NB4 (cell line): Measurements from ENCODE around the gene CCL19.

Source experiments
- POLR2A ChIP-seq: IDR thresholded peaks from 2 replicates; pipeline ENCODE4 v1.6.1; 2011; ENCODE audit warnings: mild to moderate bottlenecking; ENCODE audit not compliant: insufficient read length; ENCODE audit errors: extremely low read depth
- TF ChIP-seq, protein P1 (sequence below): IDR thresholded peaks from one replicate; pipeline ENCODE4 v1.5.1; 2012; ENCODE audit warnings: low read depth, low read length
- TF ChIP-seq, protein P2 (sequence below): IDR thresholded peaks from 2 replicates; pipeline ENCODE4 v1.6.1; 2011; ENCODE audit warnings: low read depth, low read length

DNA sequence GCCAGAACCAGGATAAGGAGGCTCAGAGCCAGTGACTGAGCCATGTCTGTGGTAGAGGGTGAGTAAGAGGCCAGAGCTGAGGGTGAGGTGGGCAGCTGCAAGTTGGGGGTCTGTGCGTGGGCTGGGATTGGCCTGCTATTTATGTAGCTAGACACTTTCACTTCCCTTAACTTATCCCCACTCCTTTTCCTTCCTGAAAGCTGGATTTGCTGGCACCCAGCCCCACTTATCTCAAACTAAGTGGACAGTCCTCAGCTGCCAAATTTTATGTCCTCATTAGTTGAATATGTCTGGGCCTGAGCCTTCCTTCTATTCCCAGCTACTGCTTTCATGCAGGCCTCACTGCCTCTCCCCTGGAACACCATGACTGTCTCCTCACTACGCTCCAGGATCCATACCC lies 18.9 kb upstream of the CCL19 start, which contains the start of gene CCL21:
- no peak for TF ChIP-seq POLR2A
- TF ChIP-seq, protein P1, sequence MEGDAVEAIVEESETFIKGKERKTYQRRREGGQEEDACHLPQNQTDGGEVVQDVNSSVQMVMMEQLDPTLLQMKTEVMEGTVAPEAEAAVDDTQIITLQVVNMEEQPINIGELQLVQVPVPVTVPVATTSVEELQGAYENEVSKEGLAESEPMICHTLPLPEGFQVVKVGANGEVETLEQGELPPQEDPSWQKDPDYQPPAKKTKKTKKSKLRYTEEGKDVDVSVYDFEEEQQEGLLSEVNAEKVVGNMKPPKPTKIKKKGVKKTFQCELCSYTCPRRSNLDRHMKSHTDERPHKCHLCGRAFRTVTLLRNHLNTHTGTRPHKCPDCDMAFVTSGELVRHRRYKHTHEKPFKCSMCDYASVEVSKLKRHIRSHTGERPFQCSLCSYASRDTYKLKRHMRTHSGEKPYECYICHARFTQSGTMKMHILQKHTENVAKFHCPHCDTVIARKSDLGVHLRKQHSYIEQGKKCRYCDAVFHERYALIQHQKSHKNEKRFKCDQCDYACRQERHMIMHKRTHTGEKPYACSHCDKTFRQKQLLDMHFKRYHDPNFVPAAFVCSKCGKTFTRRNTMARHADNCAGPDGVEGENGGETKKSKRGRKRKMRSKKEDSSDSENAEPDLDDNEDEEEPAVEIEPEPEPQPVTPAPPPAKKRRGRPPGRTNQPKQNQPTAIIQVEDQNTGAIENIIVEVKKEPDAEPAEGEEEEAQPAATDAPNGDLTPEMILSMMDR: no peak
- TF ChIP-seq, protein P2, sequence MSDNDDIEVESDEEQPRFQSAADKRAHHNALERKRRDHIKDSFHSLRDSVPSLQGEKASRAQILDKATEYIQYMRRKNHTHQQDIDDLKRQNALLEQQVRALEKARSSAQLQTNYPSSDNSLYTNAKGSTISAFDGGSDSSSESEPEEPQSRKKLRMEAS: no peak
